IPS DF 6.9 (cell line): ENCODE data around the gene TBX15.

Source experiments
- DNase-seq: peaks from one replicate; pipeline ENCODE4 v3.0.0-alpha.2; 2013; ENCODE audit warnings: low read depth, low spot score
- H3K27ac ChIP-seq: one replicate; pipeline ENCODE4 v1.5.1; 2013; ENCODE audit warnings: low read length, control low read depth
- H3K27me3 ChIP-seq: 2 replicates; pipeline ENCODE4 v1.6.1; 2013; ENCODE audit warnings: mild to moderate bottlenecking, low read length; ENCODE audit not compliant: control insufficient read depth, insufficient read depth
- H3K36me3 ChIP-seq: 2 replicates; pipeline ENCODE4 v1.6.1; 2013; ENCODE audit warnings: low read length; ENCODE audit not compliant: control insufficient read depth, insufficient read depth
- H3K4me1 ChIP-seq: 2 replicates; pipeline ENCODE4 v1.6.1; 2013; ENCODE audit warnings: low read length; ENCODE audit not compliant: control insufficient read depth, insufficient read depth
- H3K4me3 ChIP-seq: 2 replicates; pipeline ENCODE4 v1.5.1; 2013; ENCODE audit warnings: mild to moderate bottlenecking, low read length
- H3K9me3 ChIP-seq: 2 replicates; pipeline ENCODE4 v1.6.1; 2013; ENCODE audit warnings: low read length, inconsistent platforms; ENCODE audit not compliant: control insufficient read depth, insufficient read depth
- WGBS: extraction: QIAGEN DNeasy Blood & Tissue Kit; methylation state at CpG from one replicate; pipeline ENCODE4 v1.1.7; 2013; ENCODE audit warnings: mixed read lengths, missing lambda C conversion rate; ENCODE audit not compliant: insufficient read length, insufficient coverage; 5-methylcytosine and 5-hydroxymethylcytosine counted together

The TBX15 gene

GRCh38 chr1:118890851-118891384 is 97.2 kb downstream of the TBX15 start:
- Histone ChIP-seq H3K27ac (no peak overlapping the region), H3K9me3 (no peaks in the 10 kb centered on the region), H3K4me1 (no peaks in the 10 kb centered on the region), H3K36me3 (no peaks in the 10 kb centered on the region), H3K4me3 (no peak overlapping the region), H3K27me3 (no peaks in the 10 kb centered on the region)
- no CpG with 5 or more reads among the region's 5 CpGs for WGBS
- DNase-seq = no peak

- DNase-seq = no peak
Measured at GRCh38 chr1:118884946-118885345, 103.2 kb downstream of the TBX15 start.

GRCh38 chr1:118881751-118882150 is 106.4 kb downstream of the TBX15 start:
- no peak for DNase-seq
- no peaks in the 10 kb centered on the region for H3K4me1 ChIP-seq
- no peaks in the 10 kb centered on the region for H3K27me3 ChIP-seq
- no peak overlapping the region for H3K27ac ChIP-seq
- no CpG with 5 or more reads among the region's 2 CpGs for WGBS
- H3K4me3 ChIP-seq = no peak overlapping the region
- H3K9me3 ChIP-seq = no peaks in the 10 kb centered on the region
- no peaks in the 10 kb centered on the region for H3K36me3 ChIP-seq

More at GRCh38 chr1:118884946-118885345, 103.2 kb downstream of the TBX15 start:
- Histone ChIP-seq H3K27ac (no peak overlapping the region), H3K4me3 (no peak overlapping the region), H3K27me3 (no peaks in the 10 kb centered on the region), H3K36me3 (no peaks in the 10 kb centered on the region), H3K4me1 (no peaks in the 10 kb centered on the region), H3K9me3 (no peaks in the 10 kb centered on the region)
- no CpG with 5 or more reads among the region's 4 CpGs for WGBS

GRCh38 chr1:118878661-118879060 is 109.5 kb downstream of the TBX15 start:
- Histone ChIP-seq H3K4me3 (no peak overlapping the region), H3K27me3 (no peaks in the 10 kb centered on the region), H3K9me3 (no peaks in the 10 kb centered on the region), H3K36me3 (no peaks in the 10 kb centered on the region), H3K4me1 (no peaks in the 10 kb centered on the region), H3K27ac (no peak overlapping the region)
- no peak for DNase-seq
- WGBS = no CpG with 5 or more reads among the region's 4 CpGs

- no peaks in the 10 kb centered on the region for H3K27me3 ChIP-seq
- H3K4me1 ChIP-seq = no peaks in the 10 kb centered on the region
- no peak overlapping the region for H3K27ac ChIP-seq
- DNase-seq = no peak
- H3K4me3 ChIP-seq = no peak overlapping the region
- no peaks in the 10 kb centered on the region for H3K36me3 ChIP-seq
- H3K9me3 ChIP-seq = no peaks in the 10 kb centered on the region
- no CpG with 5 or more reads among the region's 3 CpGs for WGBS
Measured at GRCh38 chr1:118877668-118878396, 110.3 kb downstream of the TBX15 start.

DNA sequence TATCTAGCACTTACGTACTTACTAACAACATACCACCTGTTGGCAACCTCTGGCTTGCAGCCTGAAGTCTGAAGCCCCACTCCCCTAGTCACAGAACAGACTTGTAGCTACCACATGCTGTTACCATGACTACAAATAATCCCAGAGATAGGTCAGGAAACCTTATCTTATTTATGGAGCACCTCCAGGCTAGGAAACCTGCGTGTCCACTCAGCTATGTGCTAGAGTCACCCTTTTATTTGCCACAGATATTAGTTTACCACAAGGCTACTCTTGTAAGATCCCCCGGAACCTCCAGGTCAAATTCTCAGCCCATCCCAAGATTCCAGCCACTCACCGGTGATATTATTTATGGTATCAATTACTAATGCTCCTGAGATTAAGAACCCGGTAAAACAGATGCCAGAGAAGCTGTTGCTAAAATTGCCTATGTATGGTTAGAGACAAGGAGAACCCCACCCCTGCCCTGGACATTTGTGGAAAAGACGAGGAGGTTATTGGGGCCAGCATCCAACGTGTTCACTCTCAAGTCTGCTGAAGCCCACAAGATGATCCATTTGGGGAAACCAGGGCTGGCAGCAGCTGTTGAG is 116.5 kb downstream of the TBX15 start:
- Histone ChIP-seq H3K4me1 (no peaks in the 10 kb centered on the region), H3K36me3 (no peaks in the 10 kb centered on the region), H3K4me3 (no peak overlapping the region), H3K9me3 (no peaks in the 10 kb centered on the region), H3K27me3 (no peaks in the 10 kb centered on the region), H3K27ac (no peak overlapping the region)
- WGBS = no CpG with 5 or more reads among the region's 7 CpGs
- no peak for DNase-seq

GRCh38 chr1:118868387-118868786 is 119.8 kb downstream of the TBX15 start:
- Histone ChIP-seq H3K27ac (no peak overlapping the region), H3K36me3 (no peaks in the 10 kb centered on the region), H3K4me3 (no peak overlapping the region), H3K4me1 (no peaks in the 10 kb centered on the region), H3K27me3 (no peaks in the 10 kb centered on the region), H3K9me3 (no peaks in the 10 kb centered on the region)
- WGBS = no CpG with 5 or more reads among the region's 2 CpGs
- no peak for DNase-seq

DNA sequence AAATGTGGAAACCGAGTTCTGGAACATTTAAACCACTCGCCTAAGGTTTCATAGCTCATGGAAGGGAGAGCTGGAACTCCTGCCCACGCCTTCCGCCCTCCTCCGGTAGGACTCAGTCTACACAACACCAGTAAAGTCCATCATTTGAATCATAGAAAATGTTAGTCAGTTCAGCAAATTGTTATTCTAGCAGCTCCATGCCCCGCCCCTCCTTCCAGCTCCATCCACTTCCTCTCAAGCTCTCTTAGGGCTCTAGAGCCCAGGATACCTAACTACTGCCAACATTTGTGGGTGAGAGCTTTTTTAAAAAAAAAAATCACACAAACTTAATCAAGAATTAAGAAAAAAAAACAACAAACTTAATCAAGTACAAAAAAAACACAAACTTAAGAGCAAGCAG is 121.8 kb downstream of the TBX15 start:
- Histone ChIP-seq H3K36me3 (no peaks in the 10 kb centered on the region), H3K27ac (no peak overlapping the region), H3K9me3 (no peaks in the 10 kb centered on the region), H3K27me3 (no peaks in the 10 kb centered on the region), H3K4me3 (no peak overlapping the region), H3K4me1 (no peaks in the 10 kb centered on the region)
- DNase-seq = no peak
- no CpG with 5 or more reads among the region's 6 CpGs for WGBS

- DNase-seq = no peak
- Histone ChIP-seq H3K9me3 (no peaks in the 10 kb centered on the region), H3K36me3 (no peaks in the 10 kb centered on the region), H3K4me3 (no peak overlapping the region), H3K27ac (no peak overlapping the region), H3K27me3 (no peaks in the 10 kb centered on the region), H3K4me1 (no peaks in the 10 kb centered on the region)
- WGBS = no CpG with 5 or more reads among the region's 3 CpGs
Measured at GRCh38 chr1:118863688-118864087, 124.5 kb downstream of the TBX15 start.

DNA sequence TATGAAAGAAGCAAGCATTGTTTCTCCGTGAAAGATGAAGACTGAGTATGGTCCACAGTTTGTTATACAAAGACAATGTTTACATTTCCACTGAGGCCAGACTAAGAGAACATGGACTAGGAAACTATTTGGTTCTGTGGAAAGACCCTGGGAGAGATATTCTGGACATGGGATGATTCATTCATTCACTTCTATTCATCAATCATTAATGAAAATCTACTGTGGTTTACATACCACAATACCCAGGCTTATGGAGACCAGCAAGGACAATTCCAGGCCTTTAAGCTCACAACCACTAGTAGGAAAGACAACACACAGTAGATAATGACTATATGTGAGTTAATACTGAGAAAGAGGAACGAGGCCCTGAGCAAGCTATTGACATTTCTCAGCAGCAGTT is 125.4 kb downstream of the TBX15 start:
- Histone ChIP-seq H3K4me1 (no peaks in the 10 kb centered on the region), H3K4me3 (no peak overlapping the region)
- no CpG with 5 or more reads among the region's 2 CpGs for WGBS

DNA sequence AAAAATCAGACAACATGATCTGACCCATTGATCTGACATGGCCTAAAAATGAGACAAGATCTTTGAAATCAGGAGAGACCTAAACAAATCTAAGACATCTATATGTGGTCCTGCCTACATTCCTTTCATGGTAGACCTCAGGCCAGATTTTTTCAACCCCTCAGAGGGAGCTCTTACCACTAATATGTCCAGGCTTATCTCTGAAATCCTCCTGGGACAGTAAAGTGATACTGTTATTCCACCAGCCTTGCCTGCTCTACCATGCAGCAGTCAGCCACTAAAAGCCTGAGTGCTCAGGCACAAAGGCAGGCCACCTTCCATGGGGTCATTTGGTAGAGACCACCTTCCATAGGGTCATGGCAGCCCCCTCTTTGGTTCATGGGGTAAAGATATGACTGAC is 126.9 kb downstream of the TBX15 start:
- Histone ChIP-seq H3K27me3 (no peaks in the 10 kb centered on the region), H3K4me3 (no peak overlapping the region), H3K36me3 (no peaks in the 10 kb centered on the region), H3K27ac (no peak overlapping the region), H3K4me1 (no peaks in the 10 kb centered on the region), H3K9me3 (no peaks in the 10 kb centered on the region)
- no peak for DNase-seq

More for the DNA sequence above, 125.4 kb downstream of the TBX15 start:
- Histone ChIP-seq H3K36me3 (no peaks in the 10 kb centered on the region), H3K9me3 (no peaks in the 10 kb centered on the region), H3K27ac (no peak overlapping the region), H3K27me3 (no peaks in the 10 kb centered on the region)
- no peak for DNase-seq
